HG03565 (cell line): Measurements from ENCODE around the gene NR3C2.

ENCODE experiments used
- ATAC-seq: cut with Tn5 transposase; IDR thresholded peaks from one replicate; pipeline ENCODE4 v1.9.1; 2021; ENCODE audit warnings: mild to moderate bottlenecking, moderate library complexity; ENCODE audit not compliant: unreplicated experiment

NR3C2 gene

DNA sequence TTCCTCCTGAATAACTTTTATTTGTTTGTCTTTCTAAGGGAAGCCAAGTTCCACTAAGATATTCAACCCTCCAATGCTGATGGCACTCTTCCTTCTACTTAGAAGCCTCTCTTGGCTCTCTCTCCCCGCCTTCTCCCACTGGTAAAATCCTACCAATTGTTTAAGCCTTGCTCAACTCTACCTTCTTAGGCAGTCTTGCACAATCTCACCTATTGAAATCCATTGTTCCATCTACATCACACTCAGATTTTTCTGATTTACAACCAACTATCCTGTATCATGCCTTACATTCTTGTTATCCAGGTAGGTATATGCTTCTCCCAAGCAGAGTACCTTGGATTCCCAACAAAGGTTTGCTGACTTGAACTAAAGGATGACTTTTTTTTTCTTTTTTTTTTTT, 69.1 kb downstream of the NR3C2 start:
- no peak for ATAC-seq

GRCh38 chr4:148369919-148370318, 72.3 kb downstream of the NR3C2 start:
- no peak for ATAC-seq

DNA sequence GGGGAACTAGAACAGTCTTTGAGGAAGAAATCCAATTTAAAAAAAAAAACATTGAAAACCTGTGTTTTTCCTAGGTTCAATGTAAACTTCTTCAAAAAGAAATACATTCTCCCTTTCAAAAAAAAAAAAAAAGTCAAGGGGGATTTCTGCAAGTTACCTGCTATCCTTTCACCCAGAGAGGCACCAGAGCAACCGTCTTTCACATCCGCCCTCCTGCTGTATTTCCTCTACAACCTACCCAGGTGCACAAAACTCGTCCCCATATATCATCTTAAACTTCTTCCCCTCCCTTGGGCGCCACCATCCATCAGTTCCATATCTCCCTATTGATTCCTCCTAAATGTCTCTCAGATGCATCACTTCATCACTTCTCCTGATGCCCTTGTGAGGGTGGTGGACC, 74.5 kb downstream of the NR3C2 start:
- ATAC-seq: no peak

GRCh38 chr4:148366251-148366650, 76.0 kb downstream of the NR3C2 start:
- no peak for ATAC-seq

GRCh38 chr4:148364525-148364924, 77.7 kb downstream of the NR3C2 start:
- no peak for ATAC-seq

- ATAC-seq: no peak
Observed at GRCh38 chr4:148359769-148360168, 82.4 kb downstream of the NR3C2 start.

- no peak for ATAC-seq
Observed at GRCh38 chr4:148355442-148356123, 86.6 kb downstream of the NR3C2 start.

DNA sequence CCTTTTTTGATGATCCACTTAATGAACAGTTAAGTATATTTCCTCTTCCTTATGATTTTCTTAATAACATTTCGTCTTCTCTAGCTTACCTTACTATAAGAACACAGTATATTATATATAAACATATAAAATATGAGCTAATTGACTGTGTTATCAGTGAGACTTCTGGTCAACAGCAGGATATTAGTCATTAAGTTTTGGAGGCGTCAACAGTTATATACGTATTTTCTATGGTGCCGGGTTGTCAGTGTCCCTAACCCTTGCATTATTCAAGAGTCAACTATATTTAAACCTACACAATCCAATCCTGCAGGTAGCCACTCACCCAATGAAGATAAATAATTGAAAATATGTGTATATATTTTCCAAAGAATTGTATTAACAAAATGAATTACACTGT, 88.0 kb downstream of the NR3C2 start:
- no peak for ATAC-seq

- ATAC-seq: no peak
Observed at GRCh38 chr4:148353571-148353970, 88.6 kb downstream of the NR3C2 start.

- no peak for ATAC-seq
Observed at GRCh38 chr4:148349153-148349552, 93.1 kb downstream of the NR3C2 start.

GRCh38 chr4:148346657-148347056, 95.6 kb downstream of the NR3C2 start:
- no peak for ATAC-seq

DNA sequence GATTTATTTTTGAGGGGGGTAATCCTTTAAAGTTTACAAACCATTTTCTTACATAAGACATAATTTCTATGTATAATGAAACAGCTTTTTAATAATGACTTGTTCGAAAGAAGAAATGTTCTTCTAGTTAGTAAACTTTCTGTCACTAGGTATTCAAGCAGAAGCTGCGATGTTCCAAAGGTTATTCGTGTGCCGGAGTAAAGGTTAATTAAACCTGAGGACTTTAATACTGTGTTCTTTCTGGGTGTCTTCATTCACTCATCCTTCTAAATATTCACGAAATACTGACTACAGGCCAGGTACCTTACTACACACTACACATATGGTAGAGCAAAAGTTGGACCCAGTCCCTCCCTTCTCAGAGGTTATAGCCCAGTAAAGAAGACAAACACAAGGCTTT, 96.7 kb downstream of the NR3C2 start:
- ATAC-seq: no peak

- ATAC-seq: no peak
Observed at GRCh38 chr4:148344941-148345340, 97.3 kb downstream of the NR3C2 start.

DNA sequence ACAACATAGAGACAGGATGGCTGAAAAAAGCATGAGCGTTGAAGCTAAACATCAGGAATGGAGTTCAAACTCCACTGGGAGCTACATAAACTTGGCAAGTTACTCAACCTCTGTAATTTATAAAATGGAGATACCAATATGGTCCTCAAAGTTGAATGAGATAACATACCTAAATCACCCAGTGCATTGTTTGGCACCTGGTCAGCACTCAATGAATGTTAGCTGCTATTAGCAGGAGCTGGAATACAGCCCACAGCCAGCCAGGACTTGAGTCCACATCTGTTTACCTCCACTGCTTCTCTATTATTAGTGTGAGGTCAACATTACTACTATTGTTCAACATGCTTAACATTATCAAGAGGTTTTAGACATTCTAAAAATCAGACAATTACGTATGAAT, 97.9 kb downstream of the NR3C2 start:
- ATAC-seq: no peak

GRCh38 chr4:148341980-148342800, 100.0 kb downstream of the NR3C2 start:
- ATAC-seq: no peak

GRCh38 chr4:148335133-148335532, 107.1 kb downstream of the NR3C2 start:
- ATAC-seq: no peak

DNA sequence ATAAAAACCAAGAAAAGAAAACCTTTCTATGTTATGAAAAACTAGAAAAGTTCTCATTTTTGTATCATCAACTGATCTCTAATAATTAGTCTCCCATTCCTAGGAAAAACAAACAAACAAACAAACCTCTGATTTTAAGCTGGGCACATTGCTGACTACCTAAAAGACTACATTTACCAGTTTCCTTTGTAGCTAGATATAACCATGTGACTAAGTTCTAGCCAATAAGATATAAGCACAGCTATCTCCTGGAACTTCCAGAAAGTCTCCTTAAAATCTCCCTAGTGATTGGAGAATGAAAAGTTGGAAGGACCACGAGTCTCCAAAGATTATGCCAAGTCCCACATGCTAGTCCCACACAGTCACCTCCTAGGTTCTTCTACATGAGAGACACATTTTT, 108.9 kb downstream of the NR3C2 start:
- no peak for ATAC-seq

GRCh38 chr4:148332486-148332885, 109.7 kb downstream of the NR3C2 start:
- ATAC-seq: no peak

DNA sequence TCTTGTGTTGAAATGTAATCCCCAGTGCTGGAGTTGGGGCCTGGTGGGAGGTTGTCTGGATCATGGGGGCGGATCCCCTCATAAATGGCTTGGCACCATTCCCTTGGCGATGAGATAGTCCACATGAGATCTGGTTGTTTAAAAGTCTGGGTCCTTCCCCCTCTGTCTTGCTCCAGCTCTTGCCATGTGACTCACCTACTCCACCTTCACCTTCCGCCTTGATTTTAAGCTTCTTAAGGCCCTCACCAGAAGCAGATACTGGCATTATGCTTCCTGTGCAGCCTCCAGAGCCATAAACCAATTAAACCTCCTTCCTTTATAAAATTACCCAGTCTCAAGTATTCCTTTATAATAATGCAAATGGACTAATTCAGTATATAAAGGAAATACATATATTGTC, 111.5 kb downstream of the NR3C2 start:
- ATAC-seq: no peak

- ATAC-seq: no peak
Observed at GRCh38 chr4:148330161-148330560, 112.1 kb downstream of the NR3C2 start.

- no peak for ATAC-seq
Observed at GRCh38 chr4:148329751-148330150, 112.5 kb downstream of the NR3C2 start.

GRCh38 chr4:148327683-148328082, 114.5 kb downstream of the NR3C2 start:
- ATAC-seq: no peak
